Activated CD8-positive, alpha-beta memory T cell treated with anti-CD3 and anti-CD28 coated beads for 24 hours (primary cell): ENCODE results near the gene MYO1C.
A peak's percentile ranks its signal among the peaks of the same experiment; 100 is the strongest.
"Not testable (repeated sequence)": the region's sequence is repeated elsewhere in the genome, so short reads cannot be mapped to it uniquely, and the experiment has no call there.

Experiments used
- DNase-seq: peaks from one replicate; pipeline ENCODE4 v3.0.0-alpha.2; 2020

Gene MYO1C

GRCh38 chr17:1492249-1493206 lies at the start of gene MYO1C:
TSS of gene MYO1C (minus strand) at chr17:1492686. CDS start at chr17:1492487, 199 bp downstream.
- no peak for DNase-seq

- no peak for DNase-seq
These were observed 49.0 kb upstream of the MYO1C start for GRCh38 chr17:1541367-1541904.

GRCh38 chr17:1539811-1540210 lies 47.3 kb upstream of the MYO1C start:
- DNase-seq: no peak

- no peak for DNase-seq
These were observed 43.3 kb upstream of the MYO1C start for GRCh38 chr17:1535737-1536136.

GRCh38 chr17:1533661-1534325 lies 41.3 kb upstream of the MYO1C start:
- no peak for DNase-seq

- peak; percentile 60 for DNase-seq
These were observed 40.5 kb upstream of the MYO1C start for GRCh38 chr17:1532836-1533602.

- no peak for DNase-seq
These were observed 37.4 kb upstream of the MYO1C start for GRCh38 chr17:1529863-1530262.

GRCh38 chr17:1526876-1527275 lies 34.4 kb upstream of the MYO1C start:
- DNase-seq: not testable (repeated sequence)

GRCh38 chr17:1522626-1523025 lies 30.1 kb upstream of the MYO1C start:
- DNase-seq: no peak

- DNase-seq: no peak
These were observed 28.7 kb upstream of the MYO1C start for GRCh38 chr17:1521086-1521640.

- no peak for DNase-seq
These were observed 27.2 kb upstream of the MYO1C start for GRCh38 chr17:1519678-1520077.

GRCh38 chr17:1518410-1518809 lies 25.9 kb upstream of the MYO1C start:
- no peak for DNase-seq

- peak; percentile 97 for DNase-seq
These were observed 24.1 kb upstream of the MYO1C start, which contains the start of gene INPP5K for GRCh38 chr17:1516388-1517161. TSS of gene INPP5K (minus strand) at chr17:1516612. CDS start at chr17:1516499, 113 bp downstream.

- peak; percentile 65 for DNase-seq
These were observed 23.3 kb upstream of the MYO1C start for GRCh38 chr17:1515640-1516387.

- DNase-seq: no peak
These were observed 19.9 kb upstream of the MYO1C start for GRCh38 chr17:1512351-1512750.

GRCh38 chr17:1511756-1512321 lies 19.4 kb upstream of the MYO1C start:
- no peak for DNase-seq

- no peak for DNase-seq
These were observed 18.8 kb upstream of the MYO1C start for GRCh38 chr17:1511290-1511689.

GRCh38 chr17:1509290-1509881 lies 16.9 kb upstream of the MYO1C start:
- DNase-seq: no peak

GRCh38 chr17:1508709-1509108 lies 16.2 kb upstream of the MYO1C start:
- DNase-seq: not testable (repeated sequence)

- no peak for DNase-seq
These were observed 14.3 kb upstream of the MYO1C start for GRCh38 chr17:1506649-1507267.
